ENCODE data around the gene CYP24A1. TPM values are rescaled to one million over a fixed set of nuclear protein-coding genes. Genes with fewer than 3 reads are reported as not detected.

The CYP24A1 gene
- total RNA-seq, 4 donors from 2014 or later, result 0.20 TPM; not detected in 3

DNA sequence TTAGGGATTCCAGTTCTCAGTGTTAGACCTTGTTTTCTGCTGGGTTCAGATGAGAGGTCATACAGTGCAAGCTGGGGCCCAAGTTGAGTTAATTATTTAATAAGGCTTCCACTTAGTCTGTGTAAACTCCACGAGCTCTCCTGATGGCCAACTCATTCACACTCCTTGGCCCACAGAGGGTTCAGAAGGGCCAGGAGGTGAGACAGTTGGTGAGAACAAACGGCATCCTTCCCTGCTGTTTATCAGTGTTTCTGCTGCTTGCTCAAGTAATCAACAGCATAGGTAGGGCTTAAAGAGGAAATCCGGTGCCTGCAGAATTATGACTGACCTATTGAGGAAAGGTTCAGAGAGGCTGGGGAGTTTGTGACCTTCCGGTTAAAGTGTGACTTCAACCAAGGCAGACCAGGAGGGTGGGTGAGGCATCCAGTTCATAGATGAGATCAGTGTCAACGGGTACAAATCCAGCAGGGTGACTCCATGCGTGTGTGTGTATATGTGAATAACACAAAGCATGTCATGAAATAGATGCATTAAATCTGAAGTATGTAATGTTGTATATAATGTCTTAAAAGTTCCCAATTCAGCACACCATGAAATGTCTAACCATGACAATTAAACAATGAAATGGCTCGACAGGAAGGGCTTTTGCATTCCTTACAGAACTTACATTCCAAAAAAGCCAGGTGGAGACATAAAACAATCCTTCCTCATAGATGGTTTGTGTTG lies 66.0 kb downstream of the CYP24A1 start:
- no peak for DNase-seq
- TF ChIP-seq, protein P1, sequence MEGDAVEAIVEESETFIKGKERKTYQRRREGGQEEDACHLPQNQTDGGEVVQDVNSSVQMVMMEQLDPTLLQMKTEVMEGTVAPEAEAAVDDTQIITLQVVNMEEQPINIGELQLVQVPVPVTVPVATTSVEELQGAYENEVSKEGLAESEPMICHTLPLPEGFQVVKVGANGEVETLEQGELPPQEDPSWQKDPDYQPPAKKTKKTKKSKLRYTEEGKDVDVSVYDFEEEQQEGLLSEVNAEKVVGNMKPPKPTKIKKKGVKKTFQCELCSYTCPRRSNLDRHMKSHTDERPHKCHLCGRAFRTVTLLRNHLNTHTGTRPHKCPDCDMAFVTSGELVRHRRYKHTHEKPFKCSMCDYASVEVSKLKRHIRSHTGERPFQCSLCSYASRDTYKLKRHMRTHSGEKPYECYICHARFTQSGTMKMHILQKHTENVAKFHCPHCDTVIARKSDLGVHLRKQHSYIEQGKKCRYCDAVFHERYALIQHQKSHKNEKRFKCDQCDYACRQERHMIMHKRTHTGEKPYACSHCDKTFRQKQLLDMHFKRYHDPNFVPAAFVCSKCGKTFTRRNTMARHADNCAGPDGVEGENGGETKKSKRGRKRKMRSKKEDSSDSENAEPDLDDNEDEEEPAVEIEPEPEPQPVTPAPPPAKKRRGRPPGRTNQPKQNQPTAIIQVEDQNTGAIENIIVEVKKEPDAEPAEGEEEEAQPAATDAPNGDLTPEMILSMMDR (IDR thresholded peaks at IDR 0.05 in 4 of 5, conservative IDR thresholded peaks at IDR 0.05 in 1 of 5), result no peak
- TF ChIP-seq POLR2A (IDR thresholded peaks at IDR 0.05), result no peak
- no peak for ATAC-seq
- Histone ChIP-seq H3K4me3 (no peak overlapping the region), H3K36me3 (no peaks in the 10 kb centered on the region), H3K9me3 (no peaks in the 10 kb centered on the region), H3K27ac (no peak overlapping the region), H3K27me3 (no peaks in the 10 kb centered on the region), H3K4me1 (no peaks in the 10 kb centered on the region)
- in situ Hi-C loops (cut with MboI; ENCODE audit: low sequenced_read_pairs in 4 of 4), result loop anchor here in 3 of 4 donors (10.0 to 25.0 kb wide), 3 partner anchors 87 to 555 kb away; no protein-coding TSS in a partner anchor
- intact Hi-C loops (cut with DNase I; ENCODE audit: low total_unique reads), result no loop called here

GRCh38 chr20:54107181-54107580 lies 66.6 kb downstream of the CYP24A1 start:
- ATAC-seq (no peak), DNase-seq (no peak)
- Histone ChIP-seq H3K4me3 (no peak overlapping the region), H3K27me3 (no peaks in the 10 kb centered on the region), H3K27ac (no peak overlapping the region), H3K4me1 (no peaks in the 10 kb centered on the region), H3K36me3 (no peaks in the 10 kb centered on the region), H3K9me3 (no peaks in the 10 kb centered on the region)
- intact Hi-C loops (cut with DNase I; ENCODE audit: low total_unique reads) (no loop called here), in situ Hi-C loops (cut with MboI; ENCODE audit: low sequenced_read_pairs in 4 of 4) (loop anchor here in 3 of 4 donors (10.0 to 25.0 kb wide), 3 partner anchors 88 to 555 kb away; no protein-coding TSS in a partner anchor)
- TF ChIP-seq POLR2A (IDR thresholded peaks at IDR 0.05), result no peak
- TF ChIP-seq, protein P1 (IDR thresholded peaks at IDR 0.05 in 4 of 5, conservative IDR thresholded peaks at IDR 0.05 in 1 of 5), result no peak

GRCh38 chr20:54106162-54106561 lies 67.6 kb downstream of the CYP24A1 start:
- H3K4me1 ChIP-seq, result no peaks in the 10 kb centered on the region
- DNase-seq (no peak), ATAC-seq (no peak)
- H3K36me3 ChIP-seq, result no peaks in the 10 kb centered on the region
- no peaks in the 10 kb centered on the region for H3K27me3 ChIP-seq
- no peak overlapping the region for H3K27ac ChIP-seq
- intact Hi-C loops (cut with DNase I; ENCODE audit: low total_unique reads) (no loop called here), in situ Hi-C loops (cut with MboI; ENCODE audit: low sequenced_read_pairs in 4 of 4) (loop anchor here in 3 of 4 donors (10.0 to 25.0 kb wide), 3 partner anchors 89 to 556 kb away; no protein-coding TSS in a partner anchor)
- no peak for TF ChIP-seq POLR2A (IDR thresholded peaks at IDR 0.05)
- TF ChIP-seq, protein P1 (IDR thresholded peaks at IDR 0.05 in 4 of 5, conservative IDR thresholded peaks at IDR 0.05 in 1 of 5), result no peak
- no peaks in the 10 kb centered on the region for H3K9me3 ChIP-seq
- no peak overlapping the region for H3K4me3 ChIP-seq

DNA sequence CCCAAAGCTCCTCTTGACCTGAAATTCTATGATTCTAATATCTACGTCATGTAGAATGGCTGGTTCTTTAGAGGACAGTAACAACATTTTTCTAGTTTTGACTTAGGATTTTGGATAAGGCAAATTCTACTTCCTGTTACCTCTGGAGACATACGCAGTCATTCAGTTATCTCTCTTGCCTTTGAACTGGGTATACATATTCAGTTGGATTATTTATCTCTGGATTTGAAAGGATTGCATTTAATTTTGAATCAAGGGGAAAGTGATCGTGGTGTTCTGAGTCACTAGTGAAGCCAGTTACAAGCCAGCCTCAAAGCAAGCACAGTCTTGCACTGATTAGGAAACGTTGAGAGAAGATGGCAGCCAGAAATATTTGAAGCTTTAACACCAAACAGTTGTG lies 68.1 kb downstream of the CYP24A1 start:
- TF ChIP-seq, protein P1 (IDR thresholded peaks at IDR 0.05 in 4 of 5, conservative IDR thresholded peaks at IDR 0.05 in 1 of 5), result no peak
- no peak for TF ChIP-seq POLR2A (IDR thresholded peaks at IDR 0.05)
- no peaks in the 10 kb centered on the region for H3K36me3 ChIP-seq
- intact Hi-C loops (cut with DNase I; ENCODE audit: low total_unique reads), result no loop called here
- ATAC-seq, result no peak
- in situ Hi-C loops (cut with MboI; ENCODE audit: low sequenced_read_pairs in 4 of 4), result loop anchor here in 3 of 4 donors (10.0 to 25.0 kb wide), 3 partner anchors 89 to 557 kb away; no protein-coding TSS in a partner anchor
- H3K4me1 ChIP-seq, result no peaks in the 10 kb centered on the region
- no peaks in the 10 kb centered on the region for H3K27me3 ChIP-seq
- no peak overlapping the region for H3K27ac ChIP-seq
- DNase-seq, result no peak
- H3K4me3 ChIP-seq, result no peak overlapping the region
- no peaks in the 10 kb centered on the region for H3K9me3 ChIP-seq
